Measurements from ENCODE around the gene KLHL7. TPM values are rescaled to one million over a fixed set of nuclear protein-coding genes. Genes with fewer than 3 reads are reported as not detected.

The KLHL7 gene
- total and polyA plus RNA-seq, 9 of the 15 experiments (the other 6 are each of a cell fraction or from before 2014, with no cell fraction given) = 4.2 to 63.1 (median 32.3) TPM

GRCh38 chr7:23105086-23105643, 420 bp upstream of the KLHL7 start:
- Histone ChIP-seq H3K9ac (ENCODE audit: insufficient read depth in 1 of 2, low read depth in 2 of 2, low read length in 2 of 2) (peak overlapping the region; percentile 86 to 98), H3K4me2 (ENCODE audit: insufficient read depth, low read length) (peak overlapping the region; percentile 98), H4K20me1 (replicated peaks; ENCODE audit: control insufficient read depth, insufficient read depth, low read length) (no peaks in the 10 kb centered on the region), H3K27ac (ENCODE audit: extremely low read depth, low read depth, low read length) (peak overlapping the region; percentile 66), H3K9me3 (replicated peaks; ENCODE audit: control insufficient read depth, insufficient read depth, low read depth, low read length) (no peaks in the 10 kb centered on the region), H3K36me3 (ENCODE audit: control insufficient read depth, insufficient read depth, low read length) (no peaks in the 10 kb centered on the region; the same call in 2 of the 3 replicates), H3K27me3 (ENCODE audit: control insufficient read depth in 2 of 2, insufficient read depth in 2 of 2, low read length in 2 of 2) (no peaks in the 10 kb centered on the region), H3K4me1 (replicated peaks in 1 of 2; ENCODE audit: control insufficient read depth in 2 of 2, insufficient read depth in 2 of 2, low read length in 2 of 2) (peaks cover 7 to 11% of the 10 kb centered on the region in 2 experiments; a peak in 4 of 5 replicates), H3K79me2 (ENCODE audit: control insufficient read depth, insufficient read depth, low read length) (peaks cover 28% of the 10 kb centered on the region), H3K9me1 (ENCODE audit: control insufficient read depth, insufficient read depth, low read length) (no peaks in the 10 kb centered on the region), H2AFZ (ENCODE audit: low read depth, low read length) (peak overlapping the region; percentile 96), H3K4me3 (peak overlapping the region; percentile 80)
- ChIA-PET CTCF (ENCODE audit: low intra/inter-chr PET ratio) (interaction anchor here (0.7 kb wide), 1 partner anchor 892 kb away, joined by 3 read pairs; no protein-coding TSS in a partner anchor), POLR2A (interaction anchor here (0.6 to 1.9 kb wide), 10 partner anchors 9 to 521 kb away, joined by 3 to 11 read pairs (median 4); no protein-coding TSS in a partner anchor)
- intact Hi-C loops (cut with micrococcal nuclease) = no loop called here
- in situ Hi-C loops (cut with MboI) = no loop called here
- under 1% methylated on average over 18 of the region's 19 CpGs for WGBS (ENCODE audit: insufficient coverage, low coverage, missing lambda C conversion rate)
- ATAC-seq = peak; percentile 23
- peak in 1 of 4 experiments; percentile 25 for DNase-seq (ENCODE audit: extremely low read depth in 1 of 4, low spot score in 3 of 4)
- peak; percentile 51 for FAIRE-seq
- TSS peak; percentile 62 for BruUV-seq (replicated peaks)
- TF ChIP-seq, protein P1, sequence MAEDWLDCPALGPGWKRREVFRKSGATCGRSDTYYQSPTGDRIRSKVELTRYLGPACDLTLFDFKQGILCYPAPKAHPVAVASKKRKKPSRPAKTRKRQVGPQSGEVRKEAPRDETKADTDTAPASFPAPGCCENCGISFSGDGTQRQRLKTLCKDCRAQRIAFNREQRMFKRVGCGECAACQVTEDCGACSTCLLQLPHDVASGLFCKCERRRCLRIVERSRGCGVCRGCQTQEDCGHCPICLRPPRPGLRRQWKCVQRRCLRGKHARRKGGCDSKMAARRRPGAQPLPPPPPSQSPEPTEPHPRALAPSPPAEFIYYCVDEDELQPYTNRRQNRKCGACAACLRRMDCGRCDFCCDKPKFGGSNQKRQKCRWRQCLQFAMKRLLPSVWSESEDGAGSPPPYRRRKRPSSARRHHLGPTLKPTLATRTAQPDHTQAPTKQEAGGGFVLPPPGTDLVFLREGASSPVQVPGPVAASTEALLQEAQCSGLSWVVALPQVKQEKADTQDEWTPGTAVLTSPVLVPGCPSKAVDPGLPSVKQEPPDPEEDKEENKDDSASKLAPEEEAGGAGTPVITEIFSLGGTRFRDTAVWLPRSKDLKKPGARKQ (CRISPR knock-in tag; IDR thresholded peaks at IDR 0.05) = no peak
- no peak for TF ChIP-seq NCOA4 (IDR thresholded peaks at IDR 0.05; ENCODE audit: partially characterized antibody)
- TF ChIP-seq CREBBP (IDR thresholded peaks at IDR 0.05; ENCODE audit: low read depth, low read length) = no peak
- TF ChIP-seq SIX5 (IDR thresholded peaks at IDR 0.05; ENCODE audit: borderline replicate concordance in 1 of 2, insufficient read depth in 1 of 2, low read depth in 1 of 2, low read length in 2 of 2) = 0 out of 4 replicates have a peak, but pooled peaks of 1 of the 2 experiments have one; percentile 19
- TF ChIP-seq SIRT6 (IDR thresholded peaks at IDR 0.05; ENCODE audit: low read depth, low read length) = no peak
- TF ChIP-seq JUND (IDR thresholded peaks at IDR 0.05; ENCODE audit: borderline replicate concordance, low read depth, low read length) = no peak
- no peak for TF ChIP-seq JUND (tag; IDR thresholded peaks at IDR 0.05; ENCODE audit: borderline replicate concordance, low read depth, low read length)
- peak; percentile 49; the same call in 1 of the 2 replicates for TF ChIP-seq HMBOX1 (IDR thresholded peaks at IDR 0.05)

All from K562 (cell line).